ENCODE measurements around the gene OXT. TPM values are rescaled to one million over a fixed set of nuclear protein-coding genes. Genes with fewer than 3 reads are reported as not detected.

Gene OXT
- total and polyA plus RNA-seq, 2 of the 13 experiments (the other 11 are each of a cell fraction or from before 2014, with no cell fraction given), result not detected

DNA sequence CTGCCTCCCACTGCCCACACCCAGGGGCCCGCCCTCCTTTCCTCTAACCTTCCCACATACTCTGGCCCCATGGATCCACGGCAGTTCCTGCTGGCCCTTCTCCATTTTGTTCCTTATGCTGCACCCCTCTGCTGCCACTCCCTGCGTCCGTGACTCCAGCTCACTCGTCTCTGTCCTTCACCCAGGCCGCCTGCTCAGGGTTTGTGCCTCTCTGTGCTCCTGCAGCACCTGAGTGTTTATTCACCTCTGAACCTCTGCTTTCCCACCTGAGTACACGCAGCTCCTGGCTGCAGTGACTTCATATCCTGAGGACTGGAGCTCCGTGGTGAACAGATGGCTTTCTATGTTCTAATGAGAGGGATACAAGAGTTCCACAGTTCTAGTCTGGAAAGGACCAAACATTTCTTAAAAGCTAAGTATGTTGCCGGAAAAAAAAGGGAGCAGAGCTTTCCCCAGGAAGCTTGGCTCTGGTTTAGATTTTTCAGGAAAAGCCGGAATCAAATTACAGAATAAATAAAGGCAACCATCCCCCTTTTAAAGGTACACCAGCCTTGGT, 29.5 kb upstream of the OXT start (continued):
- TF ChIP-seq, protein P1, sequence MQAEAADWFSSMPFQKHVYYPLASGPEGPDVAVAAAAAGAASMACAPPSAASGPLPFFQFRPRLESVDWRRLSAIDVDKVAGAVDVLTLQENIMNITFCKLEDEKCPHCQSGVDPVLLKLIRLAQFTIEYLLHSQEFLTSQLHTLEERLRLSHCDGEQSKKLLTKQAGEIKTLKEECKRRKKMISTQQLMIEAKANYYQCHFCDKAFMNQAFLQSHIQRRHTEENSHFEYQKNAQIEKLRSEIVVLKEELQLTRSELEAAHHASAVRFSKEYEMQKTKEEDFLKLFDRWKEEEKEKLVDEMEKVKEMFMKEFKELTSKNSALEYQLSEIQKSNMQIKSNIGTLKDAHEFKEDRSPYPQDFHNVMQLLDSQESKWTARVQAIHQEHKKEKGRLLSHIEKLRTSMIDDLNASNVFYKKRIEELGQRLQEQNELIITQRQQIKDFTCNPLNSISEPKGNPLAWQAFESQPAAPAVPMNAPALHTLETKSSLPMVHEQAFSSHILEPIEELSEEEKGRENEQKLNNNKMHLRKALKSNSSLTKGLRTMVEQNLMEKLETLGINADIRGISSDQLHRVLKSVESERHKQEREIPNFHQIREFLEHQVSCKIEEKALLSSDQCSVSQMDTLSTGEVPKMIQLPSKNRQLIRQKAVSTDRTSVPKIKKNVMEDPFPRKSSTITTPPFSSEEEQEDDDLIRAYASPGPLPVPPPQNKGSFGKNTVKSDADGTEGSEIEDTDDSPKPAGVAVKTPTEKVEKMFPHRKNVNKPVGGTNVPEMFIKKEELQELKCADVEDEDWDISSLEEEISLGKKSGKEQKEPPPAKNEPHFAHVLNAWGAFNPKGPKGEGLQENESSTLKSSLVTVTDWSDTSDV (CRISPR knock-in tag; IDR thresholded peaks at IDR 0.05), result peak; percentile 55; the same call in 1 of the 2 replicates
- no peak for TF ChIP-seq KLF16 (CRISPR knock-in tag; IDR thresholded peaks at IDR 0.05)
- TF ChIP-seq NR0B2 (CRISPR knock-in tag; IDR thresholded peaks at IDR 0.05), result no peak
- no peak for TF ChIP-seq NFRKB (IDR thresholded peaks at IDR 0.05)
- 0 out of 2 replicates have a peak, but pooled peaks have one; percentile 29 for TF ChIP-seq ZNF263 (CRISPR knock-in tag; IDR thresholded peaks at IDR 0.05)
- TF ChIP-seq STAG1 (CRISPR knock-in tag; IDR thresholded peaks at IDR 0.05), result no peak
- no peak for TF ChIP-seq LCORL (IDR thresholded peaks at IDR 0.05)
- no peak for TF ChIP-seq LCORL (CRISPR knock-in tag; IDR thresholded peaks at IDR 0.05)

- Histone ChIP-seq H3K9ac (ENCODE audit: insufficient read depth, low read depth, low read length) (no peak overlapping the region), H3K4me3 (replicated peaks in 1 of 3; ENCODE audit: insufficient read depth in 1 of 3, low read depth in 2 of 3, low read length in 3 of 3) (no peak overlapping the region), H3K27me3 (ENCODE audit: control insufficient read depth in 1 of 2, insufficient read depth in 2 of 2, low read length in 2 of 2) (no peaks in the 10 kb centered on the region; a peak in 1 of 5 replicates), H3K4me1 (ENCODE audit: insufficient read depth, low read length) (peaks cover 32% of the 10 kb centered on the region), H2AFZ (ENCODE audit: low read length) (no peak overlapping the region), H3K36me3 (replicated peaks in 1 of 2; ENCODE audit: control insufficient read depth in 1 of 2, insufficient read depth in 2 of 2, low read length in 2 of 2) (peaks cover 17 to 30% of the 10 kb centered on the region in 2 experiments), H3K27ac (ENCODE audit: extremely low read length, insufficient read depth, low read length) (no peak overlapping the region), H3K79me2 (ENCODE audit: insufficient read depth, low read length) (peaks cover 15% of the 10 kb centered on the region), H3K9me3 (ENCODE audit: low read length) (no peaks in the 10 kb centered on the region), H4K20me1 (ENCODE audit: insufficient read depth, low read length) (no peaks in the 10 kb centered on the region), H3K4me2 (ENCODE audit: low read depth, low read length) (no peak overlapping the region)
- in situ Hi-C loops (cut with HindIII; ENCODE audit: extremely low pct_ligation_motif_present, low pct_unique_long_range_greater_than_20kb) (no loop called here), intact Hi-C loops (cut with micrococcal nuclease; ENCODE audit: unreplicated experiment) (loop anchor here (10.0 kb wide), 1 partner anchor 128 kb away; no protein-coding TSS in a partner anchor)
- BruUV-seq (replicated peaks), result no TSS peak
- 89% methylated on average over 5 of the region's 5 CpGs for whole genome bisulfite sequencing (ENCODE audit: low lambda C conversion rate)
- DNase-seq (ENCODE audit: low spot score) (no peak), ATAC-seq (no peak), FAIRE-seq (no peak)
- ChIA-PET CTCF (ENCODE audit: low intra/inter-chr PET ratio, low total read pairs) (no interaction called here), POLR2A (no interaction called here)
- no peak for TF ChIP-seq ISX (CRISPR knock-in tag; conservative IDR thresholded peaks at IDR 0.05)
- TF ChIP-seq RBM22 (optimal IDR thresholded peaks at IDR 0.05; ENCODE audit: low read length), result peak; percentile 46
- 0 out of 2 replicates have a peak, but pooled peaks have one; percentile 46 for TF ChIP-seq NFIB (CRISPR knock-in tag; IDR thresholded peaks at IDR 0.05; ENCODE audit: borderline replicate concordance)
- TF ChIP-seq HDAC1 (CRISPR knock-in tag; IDR thresholded peaks at IDR 0.05), result no peak
- TF ChIP-seq, protein P2, sequence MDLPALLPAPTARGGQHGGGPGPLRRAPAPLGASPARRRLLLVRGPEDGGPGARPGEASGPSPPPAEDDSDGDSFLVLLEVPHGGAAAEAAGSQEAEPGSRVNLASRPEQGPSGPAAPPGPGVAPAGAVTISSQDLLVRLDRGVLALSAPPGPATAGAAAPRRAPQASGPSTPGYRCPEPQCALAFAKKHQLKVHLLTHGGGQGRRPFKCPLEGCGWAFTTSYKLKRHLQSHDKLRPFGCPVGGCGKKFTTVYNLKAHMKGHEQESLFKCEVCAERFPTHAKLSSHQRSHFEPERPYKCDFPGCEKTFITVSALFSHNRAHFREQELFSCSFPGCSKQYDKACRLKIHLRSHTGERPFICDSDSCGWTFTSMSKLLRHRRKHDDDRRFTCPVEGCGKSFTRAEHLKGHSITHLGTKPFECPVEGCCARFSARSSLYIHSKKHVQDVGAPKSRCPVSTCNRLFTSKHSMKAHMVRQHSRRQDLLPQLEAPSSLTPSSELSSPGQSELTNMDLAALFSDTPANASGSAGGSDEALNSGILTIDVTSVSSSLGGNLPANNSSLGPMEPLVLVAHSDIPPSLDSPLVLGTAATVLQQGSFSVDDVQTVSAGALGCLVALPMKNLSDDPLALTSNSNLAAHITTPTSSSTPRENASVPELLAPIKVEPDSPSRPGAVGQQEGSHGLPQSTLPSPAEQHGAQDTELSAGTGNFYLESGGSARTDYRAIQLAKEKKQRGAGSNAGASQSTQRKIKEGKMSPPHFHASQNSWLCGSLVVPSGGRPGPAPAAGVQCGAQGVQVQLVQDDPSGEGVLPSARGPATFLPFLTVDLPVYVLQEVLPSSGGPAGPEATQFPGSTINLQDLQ (CRISPR knock-in tag; IDR thresholded peaks at IDR 0.05), result no peak
- no peak for TF ChIP-seq TAF1 (CRISPR knock-in tag; IDR thresholded peaks at IDR 0.05)
- TF ChIP-seq, protein P3, sequence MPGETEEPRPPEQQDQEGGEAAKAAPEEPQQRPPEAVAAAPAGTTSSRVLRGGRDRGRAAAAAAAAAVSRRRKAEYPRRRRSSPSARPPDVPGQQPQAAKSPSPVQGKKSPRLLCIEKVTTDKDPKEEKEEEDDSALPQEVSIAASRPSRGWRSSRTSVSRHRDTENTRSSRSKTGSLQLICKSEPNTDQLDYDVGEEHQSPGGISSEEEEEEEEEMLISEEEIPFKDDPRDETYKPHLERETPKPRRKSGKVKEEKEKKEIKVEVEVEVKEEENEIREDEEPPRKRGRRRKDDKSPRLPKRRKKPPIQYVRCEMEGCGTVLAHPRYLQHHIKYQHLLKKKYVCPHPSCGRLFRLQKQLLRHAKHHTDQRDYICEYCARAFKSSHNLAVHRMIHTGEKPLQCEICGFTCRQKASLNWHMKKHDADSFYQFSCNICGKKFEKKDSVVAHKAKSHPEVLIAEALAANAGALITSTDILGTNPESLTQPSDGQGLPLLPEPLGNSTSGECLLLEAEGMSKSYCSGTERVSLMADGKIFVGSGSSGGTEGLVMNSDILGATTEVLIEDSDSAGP (CRISPR knock-in tag; IDR thresholded peaks at IDR 0.05; ENCODE audit: borderline replicate concordance), result 0 out of 2 replicates have a peak, but pooled peaks have one; percentile 4
- TF ChIP-seq AGO2 (optimal IDR thresholded peaks at IDR 0.05; ENCODE audit: low read depth, low read length), result peak; percentile 36
Observed at GRCh38 chr20:3042625-3043024, 28.8 kb upstream of the OXT start.
